Heart left ventricle (tissue), 13 donors: ENCODE measurements around the gene NR1H3.

Source experiments
- POLR2A ChIP-seq, 2 donors: fragments of 450-650 bp; IDR thresholded peaks; one replicate each; pipeline ENCODE4 v1.6.1; 2017; ENCODE audit warnings: antibody characterized with exemption in 2 of 2, mild to moderate bottlenecking in 2 of 2, moderate library complexity in 2 of 2
- TF ChIP-seq, protein P1 (sequence below), 12 donors: fragments of 200-600 bp; sonication (generic) in 4 of 12; IDR thresholded peaks; one replicate each; pipeline versions ENCODE4 v1.5.0 to v1.8.0; 2018 to 2022; ENCODE audit warnings: antibody characterized with exemption in 12 of 12, mild to moderate bottlenecking in 5 of 12
- donor health status: ischemic (EF 13 %, LVEDD 7.1; RV severe dilation, severe dysfunction).
- donor health status: DM: no; HTN: yes; CAD: no.
- donor health status: DM: no; HTN: no; CAD: no.
- donor health status: ischemic (EF 25% LVEDD 6.9; RV normal size, moderate dysfunction).
- donor health status: ischemic (EF 25% LVEDD 5.7; RV mildly dilated, moderate dysfunction).
- donor health status: ischemic (EF 35%, LVEDD 5.7; RV mildly dilated, moderate dysfunction).
- donor health status: nonischemic (EF 11% LVEDD 7.7; RV severe dilation, severe dysfunction).
- donor health status: DM: yes; HTN: yes; CAD: no.
- donor health status: PGD.
- donor health status: ischemic (EF 29% LVEDD 5.4; RV normal size, mild dysfunction).
- donor health status: nonischemic (EF 23%, LVEDD 6.1; RV moderate dilation, normal function).

DNA sequence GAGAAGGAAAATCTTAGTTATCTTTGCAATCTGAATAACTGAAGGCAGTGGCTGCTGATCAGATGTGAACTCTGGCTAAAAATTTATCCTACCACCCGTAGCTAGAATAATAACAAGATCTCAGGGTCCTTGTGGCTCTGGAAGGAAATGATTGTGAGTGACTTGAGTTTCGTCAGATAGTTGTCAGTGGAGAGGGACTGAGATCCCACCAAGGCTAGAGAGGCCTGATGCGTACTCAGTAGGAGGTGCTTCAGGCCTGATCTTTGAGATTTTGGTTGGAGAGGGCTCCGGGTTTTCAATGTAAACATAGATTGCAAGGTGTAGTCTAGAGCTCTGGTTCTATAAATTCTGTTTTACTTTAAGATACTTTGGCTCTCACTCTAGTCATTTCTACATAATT is 13.5 kb downstream of the NR1H3 start:
- TF ChIP-seq, protein P1, sequence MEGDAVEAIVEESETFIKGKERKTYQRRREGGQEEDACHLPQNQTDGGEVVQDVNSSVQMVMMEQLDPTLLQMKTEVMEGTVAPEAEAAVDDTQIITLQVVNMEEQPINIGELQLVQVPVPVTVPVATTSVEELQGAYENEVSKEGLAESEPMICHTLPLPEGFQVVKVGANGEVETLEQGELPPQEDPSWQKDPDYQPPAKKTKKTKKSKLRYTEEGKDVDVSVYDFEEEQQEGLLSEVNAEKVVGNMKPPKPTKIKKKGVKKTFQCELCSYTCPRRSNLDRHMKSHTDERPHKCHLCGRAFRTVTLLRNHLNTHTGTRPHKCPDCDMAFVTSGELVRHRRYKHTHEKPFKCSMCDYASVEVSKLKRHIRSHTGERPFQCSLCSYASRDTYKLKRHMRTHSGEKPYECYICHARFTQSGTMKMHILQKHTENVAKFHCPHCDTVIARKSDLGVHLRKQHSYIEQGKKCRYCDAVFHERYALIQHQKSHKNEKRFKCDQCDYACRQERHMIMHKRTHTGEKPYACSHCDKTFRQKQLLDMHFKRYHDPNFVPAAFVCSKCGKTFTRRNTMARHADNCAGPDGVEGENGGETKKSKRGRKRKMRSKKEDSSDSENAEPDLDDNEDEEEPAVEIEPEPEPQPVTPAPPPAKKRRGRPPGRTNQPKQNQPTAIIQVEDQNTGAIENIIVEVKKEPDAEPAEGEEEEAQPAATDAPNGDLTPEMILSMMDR (IDR thresholded peaks at IDR 0.05), result no peak
- TF ChIP-seq POLR2A (IDR thresholded peaks at IDR 0.05), result no peak
